ENCODE results near the gene PGM3. TPM values are rescaled to one million over a fixed set of nuclear protein-coding genes. Genes with fewer than 3 reads are reported as not detected.

Gene PGM3, protein sequence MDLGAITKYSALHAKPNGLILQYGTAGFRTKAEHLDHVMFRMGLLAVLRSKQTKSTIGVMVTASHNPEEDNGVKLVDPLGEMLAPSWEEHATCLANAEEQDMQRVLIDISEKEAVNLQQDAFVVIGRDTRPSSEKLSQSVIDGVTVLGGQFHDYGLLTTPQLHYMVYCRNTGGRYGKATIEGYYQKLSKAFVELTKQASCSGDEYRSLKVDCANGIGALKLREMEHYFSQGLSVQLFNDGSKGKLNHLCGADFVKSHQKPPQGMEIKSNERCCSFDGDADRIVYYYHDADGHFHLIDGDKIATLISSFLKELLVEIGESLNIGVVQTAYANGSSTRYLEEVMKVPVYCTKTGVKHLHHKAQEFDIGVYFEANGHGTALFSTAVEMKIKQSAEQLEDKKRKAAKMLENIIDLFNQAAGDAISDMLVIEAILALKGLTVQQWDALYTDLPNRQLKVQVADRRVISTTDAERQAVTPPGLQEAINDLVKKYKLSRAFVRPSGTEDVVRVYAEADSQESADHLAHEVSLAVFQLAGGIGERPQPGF
- 22.8 TPM for polyA plus RNA-seq (2013, experiment 1 of 2)
- 22.4 TPM for polyA plus RNA-seq (2013, experiment 2 of 2)

DNA sequence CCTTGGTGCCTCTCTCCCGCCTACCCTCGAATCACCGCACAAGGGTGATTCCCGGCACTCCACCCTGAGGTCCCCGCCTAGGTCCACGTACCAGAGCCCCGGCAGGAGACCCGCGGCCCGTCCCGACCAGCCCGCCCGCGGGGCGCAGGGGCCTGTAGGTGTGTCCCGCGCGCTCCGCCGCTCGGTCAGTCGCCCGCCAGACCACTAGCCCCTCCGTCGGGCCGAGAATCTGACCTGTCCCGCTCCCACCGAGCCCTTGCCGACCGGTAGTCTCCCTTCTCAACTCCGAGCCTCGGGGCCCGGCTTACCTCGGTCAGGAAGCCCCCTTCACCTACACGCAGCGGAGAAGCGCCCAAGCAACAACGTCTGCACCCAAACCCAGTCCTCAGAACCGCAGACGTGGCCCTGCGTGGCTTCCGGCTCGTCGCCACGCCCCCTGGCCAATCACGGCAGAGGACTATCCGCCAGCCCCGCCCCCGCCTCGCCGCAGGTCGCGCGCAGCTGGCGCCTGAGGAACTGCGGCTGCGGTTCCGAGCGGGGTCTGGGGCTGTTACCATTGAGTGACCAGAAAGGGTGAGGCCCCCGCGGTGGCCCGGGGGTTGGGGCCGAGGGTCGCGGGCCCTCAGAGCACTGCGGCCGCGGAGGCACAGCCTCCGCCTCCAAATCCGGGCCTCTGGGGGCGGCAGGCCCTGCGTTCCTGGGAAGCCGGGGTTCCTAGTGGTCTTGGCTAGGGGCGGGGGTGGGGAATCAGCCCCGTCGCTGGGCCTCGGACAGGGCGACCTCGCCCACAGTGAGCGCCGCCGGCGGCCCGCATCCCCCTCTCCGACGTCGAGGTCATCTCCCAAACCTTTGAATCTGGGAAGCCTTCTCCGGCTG is at the start of gene PGM3, which contains the start of gene RWDD2A:
Gene PGM3, minus strand, starts transcription at position 395 of the 876 bp plus-strand sequence. CDS start 2,253 bp downstream, outside the sequence.
Gene RWDD2A, plus strand, starts transcription at position 487 of the 876 bp plus-strand sequence. CDS start 1,095 bp downstream, outside the sequence.
- Histone ChIP-seq H3K4ac (ENCODE audit: low read length) (no peak within 1 kb of the TSS), H3K4me3 (ENCODE audit: low read length in 2 of 2) (peak within 1 kb of the TSS; percentile 73 to 95), H3K36me3 (replicated peaks in 1 of 2; ENCODE audit: control insufficient read depth in 2 of 2, insufficient read depth in 2 of 2, low read length in 2 of 2) (peaks cover 15 to 61% of the 10 kb centered on the region in 2 donors), H2BK5ac (ENCODE audit: low read length) (peak within 1 kb of the TSS; percentile 58), H2BK15ac (ENCODE audit: low read length) (no peak within 1 kb of the TSS), H2AK5ac (ENCODE audit: low read depth, low read length) (no peak within 1 kb of the TSS), H2BK120ac (ENCODE audit: low read depth, low read length) (no peak within 1 kb of the TSS), H3K23ac (ENCODE audit: low read depth, low read length, poor library complexity) (peak within 1 kb of the TSS; percentile 94), H2BK12ac (ENCODE audit: low read length) (no peak within 1 kb of the TSS), H3K9ac (ENCODE audit: low read depth, low read length, poor library complexity) (peak within 1 kb of the TSS; percentile 88), H3K14ac (ENCODE audit: low read length) (peak within 1 kb of the TSS; percentile 60), H2AFZ (ENCODE audit: low read length) (peak within 1 kb of the TSS; percentile 93), H3K9me3 (replicated peaks in 1 of 2; ENCODE audit: control insufficient read depth in 2 of 2, insufficient read depth in 1 of 2, low read depth in 1 of 2, low read length in 2 of 2) (no peaks in the 10 kb centered on the region), H4K91ac (ENCODE audit: low read depth, low read length, poor library complexity) (peak within 1 kb of the TSS; percentile 18), H3K27me3 (ENCODE audit: control insufficient read depth in 3 of 3, insufficient read depth in 3 of 3, low read depth in 1 of 3, low read length in 3 of 3) (no peaks in the 10 kb centered on the region), H3K18ac (ENCODE audit: low read length) (peak within 1 kb of the TSS; percentile 95), H3K79me1 (ENCODE audit: low read depth, low read length) (no peaks in the 10 kb centered on the region), H3K4me1 (ENCODE audit: control insufficient read depth in 2 of 2, insufficient read depth in 1 of 2, low read depth in 1 of 2, low read length in 2 of 2) (peaks cover 3 to 8% of the 10 kb centered on the region in 2 donors), H3K4me2 (ENCODE audit: insufficient read depth, low read length, poor library complexity, severe bottlenecking) (peak within 1 kb of the TSS; percentile 68), H4K8ac (ENCODE audit: low read depth, low read length) (no peak within 1 kb of the TSS), H3K27ac (replicated peaks; ENCODE audit: low read length) (peak within 1 kb of the TSS; percentile 63)
- peak; percentile 86 for DNase-seq (ENCODE audit: low spot score)
- WGBS, 2 donors (ENCODE audit: extremely low coverage in 2 of 2, insufficient read length in 2 of 2, insufficient replicate concordance in 1 of 2) = no CpG with 5 or more reads among the region's 88 CpGs

DNA sequence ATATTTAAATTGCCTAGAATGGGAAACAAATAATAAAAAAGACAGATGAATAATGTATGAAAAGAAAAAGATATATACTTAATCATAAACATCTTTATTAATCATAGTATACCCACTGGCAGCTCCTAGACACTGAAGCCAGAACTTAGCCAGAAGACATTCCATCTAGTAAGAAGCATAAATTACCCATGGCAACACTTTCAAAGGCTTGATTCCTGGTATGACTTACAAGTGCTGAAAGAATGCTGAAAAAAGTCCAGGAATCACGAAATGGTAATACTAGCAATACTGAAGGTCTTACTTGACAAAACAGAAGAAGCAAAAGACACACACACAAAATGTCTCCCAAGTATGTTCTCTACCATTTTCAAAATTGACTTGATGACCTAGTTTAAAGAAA is 38.1 kb upstream of the PGM3 start:
- no peaks in the 10 kb centered on the region for H3K4me1 ChIP-seq (ENCODE audit: control insufficient read depth in 2 of 2, insufficient read depth in 1 of 2, low read depth in 1 of 2, low read length in 2 of 2)
- no peak overlapping the region for H2BK120ac ChIP-seq (ENCODE audit: low read depth, low read length)
- H3K9me3 ChIP-seq (replicated peaks in 1 of 2; ENCODE audit: control insufficient read depth in 2 of 2, insufficient read depth in 1 of 2, low read depth in 1 of 2, low read length in 2 of 2) = no peaks in the 10 kb centered on the region
- no CpG with 5 or more reads among the region's 1 CpG for whole genome bisulfite sequencing, 2 donors (ENCODE audit: extremely low coverage in 2 of 2, insufficient read length in 2 of 2, insufficient replicate concordance in 1 of 2)
- H3K9ac ChIP-seq (ENCODE audit: low read depth, low read length, poor library complexity) = no peak overlapping the region
- no peak overlapping the region for H2AK5ac ChIP-seq (ENCODE audit: low read depth, low read length)
- H3K14ac ChIP-seq (ENCODE audit: low read length) = no peak overlapping the region
- no peak overlapping the region for H4K91ac ChIP-seq (ENCODE audit: low read depth, low read length, poor library complexity)
- H3K27me3 ChIP-seq (ENCODE audit: control insufficient read depth in 3 of 3, insufficient read depth in 3 of 3, low read depth in 1 of 3, low read length in 3 of 3) = no peaks in the 10 kb centered on the region
- H4K8ac ChIP-seq (ENCODE audit: low read depth, low read length) = no peak overlapping the region
- no peak overlapping the region for H3K4me3 ChIP-seq (ENCODE audit: low read length in 2 of 2)
- no peak overlapping the region for H3K23ac ChIP-seq (ENCODE audit: low read depth, low read length, poor library complexity)
- no peak overlapping the region for H2BK5ac ChIP-seq (ENCODE audit: low read length)
- H2BK15ac ChIP-seq (ENCODE audit: low read length) = no peak overlapping the region
- no peak overlapping the region for H2AFZ ChIP-seq (ENCODE audit: low read length)
- no peaks in the 10 kb centered on the region for H3K79me1 ChIP-seq (ENCODE audit: low read depth, low read length)
- no peak overlapping the region for H2BK12ac ChIP-seq (ENCODE audit: low read length)
- H3K18ac ChIP-seq (ENCODE audit: low read length) = no peak overlapping the region
- no peak overlapping the region for H3K4ac ChIP-seq (ENCODE audit: low read length)
- H3K27ac ChIP-seq (replicated peaks; ENCODE audit: low read length) = no peak overlapping the region
- H3K36me3 ChIP-seq (replicated peaks in 1 of 2; ENCODE audit: control insufficient read depth in 2 of 2, insufficient read depth in 2 of 2, low read length in 2 of 2) = no peaks in the 10 kb centered on the region
- no peak for DNase-seq (ENCODE audit: low spot score)
- no peak overlapping the region for H3K4me2 ChIP-seq (ENCODE audit: insufficient read depth, low read length, poor library complexity, severe bottlenecking)

DNA sequence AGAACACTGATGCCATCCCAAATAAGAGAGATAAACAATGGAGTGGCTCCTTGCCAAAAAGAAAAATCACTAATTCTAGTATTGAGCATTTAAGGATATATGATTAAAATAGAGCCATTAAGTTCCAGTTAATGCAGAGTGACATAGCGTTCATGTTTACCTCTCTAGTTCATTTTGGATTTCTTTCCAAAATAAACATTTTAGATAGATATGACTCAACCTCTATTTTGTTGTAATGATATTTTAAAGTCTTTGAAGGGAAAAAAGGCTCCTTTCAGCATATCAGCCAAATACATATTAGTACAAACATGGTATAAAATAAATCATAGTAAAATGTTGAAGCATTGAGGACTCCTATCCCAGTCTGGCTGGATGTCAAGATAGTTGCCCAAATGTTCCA is 33.5 kb upstream of the PGM3 start:
- Histone ChIP-seq H3K4ac (ENCODE audit: low read length) (no peak overlapping the region), H3K9me3 (replicated peaks in 1 of 2; ENCODE audit: control insufficient read depth in 2 of 2, insufficient read depth in 1 of 2, low read depth in 1 of 2, low read length in 2 of 2) (no peaks in the 10 kb centered on the region), H2BK15ac (ENCODE audit: low read length) (no peak overlapping the region), H2AFZ (ENCODE audit: low read length) (no peak overlapping the region), H3K79me1 (ENCODE audit: low read depth, low read length) (no peaks in the 10 kb centered on the region), H3K27ac (replicated peaks; ENCODE audit: low read length) (no peak overlapping the region), H3K4me1 (ENCODE audit: control insufficient read depth in 2 of 2, insufficient read depth in 1 of 2, low read depth in 1 of 2, low read length in 2 of 2) (no peaks in the 10 kb centered on the region), H3K36me3 (replicated peaks in 1 of 2; ENCODE audit: control insufficient read depth in 2 of 2, insufficient read depth in 2 of 2, low read length in 2 of 2) (no peaks in the 10 kb centered on the region), H3K14ac (ENCODE audit: low read length) (no peak overlapping the region), H3K18ac (ENCODE audit: low read length) (no peak overlapping the region), H2BK12ac (ENCODE audit: low read length) (no peak overlapping the region), H3K4me2 (ENCODE audit: insufficient read depth, low read length, poor library complexity, severe bottlenecking) (no peak overlapping the region), H3K23ac (ENCODE audit: low read depth, low read length, poor library complexity) (no peak overlapping the region), H3K9ac (ENCODE audit: low read depth, low read length, poor library complexity) (no peak overlapping the region), H3K27me3 (ENCODE audit: control insufficient read depth in 3 of 3, insufficient read depth in 3 of 3, low read depth in 1 of 3, low read length in 3 of 3) (no peaks in the 10 kb centered on the region), H2BK120ac (ENCODE audit: low read depth, low read length) (no peak overlapping the region), H4K91ac (ENCODE audit: low read depth, low read length, poor library complexity) (no peak overlapping the region), H2BK5ac (ENCODE audit: low read length) (no peak overlapping the region), H3K4me3 (ENCODE audit: low read length in 2 of 2) (no peak overlapping the region), H2AK5ac (ENCODE audit: low read depth, low read length) (no peak overlapping the region), H4K8ac (ENCODE audit: low read depth, low read length) (no peak overlapping the region)
- no CpG with 5 or more reads among the region's 1 CpG for WGBS, 2 donors (ENCODE audit: extremely low coverage in 2 of 2, insufficient read length in 2 of 2, insufficient replicate concordance in 1 of 2)
- no peak for DNase-seq (ENCODE audit: low spot score)
